Purkinje cell (primary cell): ENCODE results near the gene GLI3. TPM values are rescaled to one million over a fixed set of nuclear protein-coding genes. Genes with fewer than 3 reads are reported as not detected.

ENCODE experiments used
- polyA plus RNA-seq: library from polyadenylated mRNA; unstranded; fragments of >200 nt; fragmentation: Nextera tagmentation; gene quantifications from 2 replicates; pipeline ENCODE4 v1.2.1, GENCODE V29; 2014

Gene GLI3
- polyA plus RNA-seq = 0.46 and 0.65 TPM in 2 replicates

GRCh38 chr7:42236976-42237810, at the start of gene GLI3:
Gene GLI3, minus strand, starts transcription at chr7:42237209. Its CDS starts 13,956 bp downstream, at chr7:42223253.

